NCI-H2196 (cell line): ENCODE results near the gene ANO5.
A peak's percentile ranks its signal among the peaks of the same experiment; 100 is the strongest.
"Not testable (repeated sequence)": the region's sequence is repeated elsewhere in the genome, so short reads cannot be mapped to it uniquely, and the experiment has no call there.

ENCODE experiments used
- DNase-seq: peaks from one replicate; lab custom pipeline; 2025; ENCODE audit not compliant: unreplicated experiment; lab: John Stamatoyannopoulos, UW

ANO5 gene

DNA sequence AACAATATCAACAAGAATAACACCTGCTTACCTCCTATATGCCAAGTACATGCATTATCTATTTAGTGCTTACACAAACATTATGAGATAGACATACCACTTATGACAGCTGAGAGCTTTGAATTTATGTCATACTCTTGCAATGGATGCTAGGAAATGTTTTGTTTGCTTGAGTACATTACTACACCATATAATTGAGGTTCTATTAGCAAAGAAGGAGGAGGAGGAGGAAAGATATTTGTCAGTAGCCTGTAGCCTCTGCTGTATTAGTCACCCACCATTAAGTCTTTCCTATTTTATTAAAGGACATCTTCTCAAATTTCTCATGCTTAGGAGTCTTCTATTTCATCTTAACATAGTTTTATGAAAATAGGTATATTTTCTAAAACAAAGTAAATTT lies 6.4 kb downstream of the ANO5 start:
- no peak for DNase-seq

DNA sequence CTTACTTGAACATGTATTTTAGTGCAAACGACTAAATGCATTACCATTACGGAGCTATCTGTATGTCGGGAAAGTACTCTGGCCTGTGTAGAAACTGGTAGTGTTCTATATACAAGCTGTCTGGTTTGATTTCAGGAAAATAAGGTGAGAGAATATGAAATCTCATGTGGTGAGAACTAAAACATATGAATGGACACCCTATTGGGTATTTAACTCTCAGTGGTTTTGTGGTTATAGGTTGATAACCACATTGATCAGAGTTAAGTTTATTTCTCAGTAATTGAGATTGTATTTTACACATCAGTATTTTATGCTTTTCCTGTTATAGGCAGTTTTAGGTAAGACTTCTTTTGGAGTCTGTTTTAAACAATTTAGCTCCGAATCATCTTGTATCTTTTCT lies 10.4 kb downstream of the ANO5 start:
- DNase-seq = no peak

GRCh38 chr11:22207162-22207561 lies 14.3 kb downstream of the ANO5 start:
- DNase-seq = no peak

DNA sequence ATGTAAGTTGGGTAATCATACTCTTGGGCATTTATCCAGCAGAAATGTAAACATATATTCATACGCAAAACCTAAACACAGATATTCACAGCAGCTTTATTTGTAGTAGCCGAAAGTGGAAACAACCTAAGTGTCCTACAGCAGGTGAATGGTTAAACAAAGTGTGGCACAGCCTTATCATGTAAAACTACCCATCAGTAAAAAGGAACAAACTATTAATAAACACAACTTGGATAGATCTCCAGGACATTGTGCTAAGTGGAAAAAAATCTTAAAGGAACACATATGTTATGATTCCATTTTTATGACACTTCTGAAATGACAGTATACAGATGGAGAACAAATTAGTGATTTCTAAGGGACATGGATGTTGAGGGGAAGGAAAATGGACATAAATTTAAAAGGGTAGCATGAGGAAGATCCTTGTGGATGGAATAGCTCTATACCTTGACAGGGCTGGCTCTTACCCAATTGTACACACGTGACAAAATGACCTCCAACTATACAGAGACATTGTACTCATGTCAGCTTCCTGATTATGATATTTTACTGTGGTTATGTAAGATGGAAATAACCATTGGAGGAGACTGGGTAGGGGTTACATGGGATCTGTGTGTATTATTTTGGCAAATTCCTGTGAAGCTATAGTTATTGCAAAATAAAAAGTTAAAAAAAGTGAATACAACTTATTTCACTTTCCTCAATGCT lies 15.4 kb downstream of the ANO5 start:
- no peak for DNase-seq

- DNase-seq = no peak
Observed at GRCh38 chr11:22216940-22217339, 24.1 kb downstream of the ANO5 start.

- DNase-seq = no peak
Observed at GRCh38 chr11:22221143-22221542, 28.3 kb downstream of the ANO5 start.

GRCh38 chr11:22225190-22225589 lies 32.3 kb downstream of the ANO5 start:
- no peak for DNase-seq

GRCh38 chr11:22234743-22235142 lies 41.9 kb downstream of the ANO5 start:
- no peak for DNase-seq

DNA sequence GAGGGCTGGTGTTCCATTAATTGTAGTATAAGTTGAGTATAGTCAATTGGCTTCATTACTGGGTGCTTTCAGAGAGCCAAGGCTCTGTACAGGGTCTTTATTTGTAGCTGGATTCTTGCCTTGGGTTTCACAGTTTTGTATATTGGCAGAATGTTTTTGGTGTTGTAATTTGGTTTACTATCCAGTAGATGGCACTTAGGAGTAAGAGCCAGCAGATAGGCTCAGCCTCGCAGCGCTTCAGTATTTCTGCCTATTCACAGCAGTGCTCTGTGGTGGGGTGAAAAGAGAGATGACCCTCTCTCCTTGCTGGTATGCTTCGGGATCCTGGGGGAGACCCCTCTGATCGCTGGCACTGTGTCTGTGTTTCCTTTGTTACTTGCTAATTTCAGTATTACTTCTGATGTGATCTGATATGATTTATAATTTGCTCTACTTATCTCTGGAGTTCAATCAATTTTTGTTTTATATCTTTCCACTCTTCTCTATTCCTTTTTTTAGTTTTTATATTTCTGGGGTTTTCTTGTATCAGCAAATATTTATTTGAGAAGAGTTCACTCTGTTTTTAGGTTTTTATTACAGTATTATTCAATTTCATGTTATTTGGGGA lies 52.2 kb downstream of the ANO5 start:
- DNase-seq = peak; percentile 22

DNA sequence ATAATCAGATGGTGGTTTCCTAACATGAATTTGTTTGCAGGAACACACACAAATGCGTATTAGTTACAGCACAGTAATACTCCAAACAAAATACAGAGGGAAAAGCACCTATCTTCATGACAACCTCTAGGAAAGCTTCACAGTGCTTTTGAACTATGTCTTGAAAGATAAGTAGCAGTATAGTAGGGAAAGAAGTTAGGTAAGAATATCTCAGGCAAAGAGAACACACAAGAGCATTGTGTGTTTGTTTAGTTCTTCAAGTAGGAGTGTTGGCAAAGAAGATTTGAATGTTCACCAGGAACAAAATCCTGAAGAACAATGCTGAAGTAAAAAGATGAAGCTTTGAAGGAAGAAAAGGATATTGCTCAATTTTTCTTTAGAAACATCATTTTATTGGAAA lies 54.1 kb downstream of the ANO5 start:
- no peak for DNase-seq

- no peak for DNase-seq
Observed at GRCh38 chr11:22249871-22250270, 57.0 kb downstream of the ANO5 start.

DNA sequence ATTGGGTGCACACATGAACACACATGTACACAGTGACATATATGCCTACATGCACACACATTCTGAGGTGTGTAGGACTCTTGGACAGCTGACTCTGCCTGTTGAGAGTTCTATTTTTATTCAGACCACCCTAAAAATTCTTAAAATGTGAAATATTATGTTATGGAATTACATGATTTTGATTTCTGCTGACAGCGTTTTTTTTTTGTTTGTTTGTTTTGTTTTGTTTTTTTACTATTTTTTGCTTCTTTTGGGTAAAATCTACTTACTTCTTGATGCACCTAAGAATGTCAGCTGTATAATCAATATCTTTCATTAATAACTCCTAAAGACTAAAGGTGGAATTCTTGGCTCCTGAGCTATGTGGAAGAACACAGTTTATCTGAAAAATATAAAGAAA lies 64.0 kb downstream of the ANO5 start:
- no peak for DNase-seq

DNA sequence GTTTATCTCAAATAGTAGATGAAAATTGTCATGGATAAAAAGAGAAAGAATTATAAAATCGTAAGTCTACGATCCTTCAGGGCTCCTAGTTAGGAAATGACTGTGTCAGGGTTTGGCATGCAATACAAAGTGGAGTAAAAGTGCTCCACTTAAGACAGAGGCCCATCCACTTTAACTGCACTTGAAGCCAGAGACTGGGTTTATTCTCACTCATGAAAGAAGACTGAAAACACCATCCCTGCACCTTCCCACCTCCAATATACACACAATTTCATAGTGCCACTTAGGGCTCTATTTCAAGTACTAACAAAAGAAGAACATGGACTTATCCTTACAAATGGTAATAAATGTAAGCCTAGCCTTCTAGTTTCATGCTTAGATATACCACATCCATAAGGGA lies 70.7 kb downstream of the ANO5 start:
- DNase-seq = no peak

GRCh38 chr11:22268983-22269624 lies 76.2 kb downstream of the ANO5 start:
- DNase-seq = not testable (repeated sequence)

DNA sequence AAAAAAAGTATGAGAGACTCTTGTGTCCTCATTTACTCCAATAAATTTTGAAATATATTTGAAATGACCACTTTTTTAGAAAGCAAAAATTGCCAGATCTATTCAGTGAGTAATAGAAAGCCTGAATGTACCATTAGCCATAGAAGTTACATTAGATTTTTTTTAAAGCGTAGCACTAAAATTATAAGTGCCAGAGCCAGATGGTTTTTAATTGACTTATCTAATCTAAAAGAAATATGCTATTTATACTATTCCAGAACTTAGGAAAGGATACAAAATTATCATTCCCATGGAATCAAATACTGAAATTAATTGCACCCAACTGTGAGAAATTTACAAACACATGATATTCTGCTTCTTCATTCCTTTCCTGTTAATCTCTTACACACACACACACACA lies 80.9 kb downstream of the ANO5 start:
- DNase-seq = no peak

GRCh38 chr11:22275600-22275999 lies 82.7 kb downstream of the ANO5 start:
- DNase-seq = no peak

GRCh38 chr11:22276535-22276934 lies 83.7 kb downstream of the ANO5 start:
- DNase-seq = no peak

- DNase-seq = not testable (repeated sequence)
Observed at GRCh38 chr11:22284991-22285390, 92.1 kb downstream of the ANO5 start.

DNA sequence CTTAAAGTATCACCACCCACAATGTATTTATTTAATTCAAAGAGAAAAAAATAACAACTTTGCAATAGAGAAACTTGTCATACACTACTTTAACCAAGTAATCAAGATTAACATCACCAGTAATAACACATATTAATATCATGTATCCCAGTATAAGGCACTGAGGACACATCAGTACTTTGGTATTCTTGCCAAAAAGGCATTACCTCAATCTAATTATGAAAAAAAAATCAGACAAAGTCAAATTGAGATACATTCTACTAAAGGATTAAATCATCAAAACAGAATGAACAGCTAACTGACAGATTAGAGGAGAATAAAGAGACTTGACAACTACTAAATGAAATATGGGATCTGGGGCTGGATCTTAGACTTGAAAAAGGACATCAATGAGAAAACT lies 109.5 kb downstream of the ANO5 start:
- no peak for DNase-seq

- DNase-seq = peak; percentile 27
Observed at GRCh38 chr11:22304337-22304961, 111.6 kb downstream of the ANO5 start.

- no peak for DNase-seq
Observed at GRCh38 chr11:22317656-22318055, 124.8 kb downstream of the ANO5 start.

DNA sequence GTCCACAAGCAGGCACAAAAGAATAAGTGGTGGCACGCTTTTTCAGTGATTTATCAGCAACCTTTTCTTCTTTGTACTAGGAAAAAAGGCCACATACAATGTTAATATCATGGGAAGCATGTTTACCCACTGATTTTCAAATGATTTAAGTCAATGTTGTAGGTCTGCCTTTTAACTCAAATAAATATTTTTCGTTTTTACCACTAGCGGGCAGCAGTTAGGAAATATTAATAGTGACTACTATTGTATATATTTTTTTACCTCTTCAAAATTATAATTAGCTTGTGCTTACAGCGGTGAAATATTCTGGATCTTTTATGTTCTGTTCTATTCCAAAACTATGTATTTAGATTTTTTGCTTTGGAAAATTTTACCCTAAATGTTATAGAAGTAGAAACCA lies 138.9 kb downstream of the ANO5 start:
- no peak for DNase-seq
